Measurements from ENCODE around the gene SBF2. TPM values are rescaled to one million over a fixed set of nuclear protein-coding genes. Genes with fewer than 3 reads are reported as not detected.

The SBF2 gene
- total and polyA plus RNA-seq, 2 donors (not counting 1 experiment from before 2014, with no cell fraction given): 5.6 to 17.7 TPM

DNA sequence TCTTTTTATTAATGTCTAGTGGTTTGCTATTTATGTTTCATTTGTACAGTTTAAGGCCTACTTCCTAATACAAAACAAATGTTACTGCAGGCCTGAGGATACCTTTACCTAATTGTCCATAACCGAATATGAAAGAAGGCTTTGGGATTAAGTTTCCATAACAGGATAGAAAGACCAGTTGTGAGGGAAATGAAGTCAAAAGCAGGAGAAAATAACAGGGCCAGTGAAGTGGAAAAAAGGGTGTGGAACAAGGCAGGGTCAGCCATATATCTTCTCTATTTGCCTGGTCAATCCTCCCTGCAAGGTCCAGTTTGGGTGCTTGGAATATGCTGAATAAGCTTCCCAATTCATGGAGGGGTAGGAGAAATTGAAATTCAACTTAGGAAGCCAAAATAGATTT lies 418.6 kb downstream of the SBF2 start:
- TF ChIP-seq, protein P1, sequence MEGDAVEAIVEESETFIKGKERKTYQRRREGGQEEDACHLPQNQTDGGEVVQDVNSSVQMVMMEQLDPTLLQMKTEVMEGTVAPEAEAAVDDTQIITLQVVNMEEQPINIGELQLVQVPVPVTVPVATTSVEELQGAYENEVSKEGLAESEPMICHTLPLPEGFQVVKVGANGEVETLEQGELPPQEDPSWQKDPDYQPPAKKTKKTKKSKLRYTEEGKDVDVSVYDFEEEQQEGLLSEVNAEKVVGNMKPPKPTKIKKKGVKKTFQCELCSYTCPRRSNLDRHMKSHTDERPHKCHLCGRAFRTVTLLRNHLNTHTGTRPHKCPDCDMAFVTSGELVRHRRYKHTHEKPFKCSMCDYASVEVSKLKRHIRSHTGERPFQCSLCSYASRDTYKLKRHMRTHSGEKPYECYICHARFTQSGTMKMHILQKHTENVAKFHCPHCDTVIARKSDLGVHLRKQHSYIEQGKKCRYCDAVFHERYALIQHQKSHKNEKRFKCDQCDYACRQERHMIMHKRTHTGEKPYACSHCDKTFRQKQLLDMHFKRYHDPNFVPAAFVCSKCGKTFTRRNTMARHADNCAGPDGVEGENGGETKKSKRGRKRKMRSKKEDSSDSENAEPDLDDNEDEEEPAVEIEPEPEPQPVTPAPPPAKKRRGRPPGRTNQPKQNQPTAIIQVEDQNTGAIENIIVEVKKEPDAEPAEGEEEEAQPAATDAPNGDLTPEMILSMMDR (IDR thresholded peaks at IDR 0.05): no peak
- TF ChIP-seq EZH2 (IDR thresholded peaks at IDR 0.05; ENCODE audit: borderline replicate concordance, insufficient read depth, low read depth, low read length, poor library complexity, severe bottlenecking): no peak
- no peak for ATAC-seq (ENCODE audit: low read depth)
- H3K4me1 Mint-ChIP-seq: peaks cover 3% of the 10 kb centered on the region
- H4K20me1 ChIP-seq (ENCODE audit: control insufficient read depth, insufficient read depth, low read length, poor library complexity, severe bottlenecking): no peaks in the 10 kb centered on the region
- intact Hi-C loops (cut with micrococcal nuclease): no loop called here
- H3K4me1 ChIP-seq (ENCODE audit: control insufficient read depth in 2 of 2, insufficient read depth in 2 of 2, low read length in 2 of 2): no peaks in the 10 kb centered on the region
- ChIA-PET CTCF (interaction anchor here (0.7 to 3.0 kb wide), 2 partner anchors 13 to 14 kb away, joined by 3 to 13 read pairs; no protein-coding TSS in a partner anchor), POLR2A (no interaction called here)
- H3K4me2 ChIP-seq (replicated peaks; ENCODE audit: low read depth, low read length, poor library complexity, severe bottlenecking): no peak overlapping the region
- no peaks in the 10 kb centered on the region for H3K36me3 ChIP-seq (replicated peaks in 1 of 2; ENCODE audit: control extremely low read depth in 1 of 2, control insufficient read depth in 1 of 2, extremely low read depth in 1 of 2, insufficient read depth in 2 of 2, low read length in 1 of 2)
- no peak overlapping the region for H3K27ac ChIP-seq (ENCODE audit: low read length in 2 of 2)
- H3K4me3 ChIP-seq (ENCODE audit: control extremely low read depth in 1 of 5, extremely low read depth in 1 of 5, insufficient read depth in 1 of 5, low read depth in 2 of 5, low read length in 4 of 5): no peak overlapping the region
- H2AFZ ChIP-seq (ENCODE audit: insufficient read depth, low read depth, low read length, poor library complexity, severe bottlenecking): no peak overlapping the region
- H3K9me3 ChIP-seq (ENCODE audit: control extremely low read depth in 1 of 3, control insufficient read depth in 2 of 3, insufficient read depth in 1 of 3, low read length in 2 of 3): peaks cover 3 to 10% (median 6%) of the 10 kb centered on the region in 3 donors
- no peaks in the 10 kb centered on the region for H3K79me2 ChIP-seq (ENCODE audit: control insufficient read depth, insufficient read depth, low read length)
- no peak overlapping the region for H3K4me3 Mint-ChIP-seq
- no peaks in the 10 kb centered on the region for H3K27me3 Mint-ChIP-seq
- no peak for DNase-seq
- WGBS (ENCODE audit: insufficient coverage): no CpG with 5 or more reads among the region's 1 CpG
- peaks cover 4% of the 10 kb centered on the region for H3K9me3 Mint-ChIP-seq (ENCODE audit: insufficient read depth)
- no peaks in the 10 kb centered on the region for H3K27me3 ChIP-seq (replicated peaks in 1 of 4; ENCODE audit: control extremely low read depth in 1 of 4, control insufficient read depth in 3 of 4, insufficient read depth in 4 of 4, low read length in 3 of 4)
- H3K9ac ChIP-seq (ENCODE audit: low read length): no peak overlapping the region
- no peak overlapping the region for H3K27ac Mint-ChIP-seq

DNA sequence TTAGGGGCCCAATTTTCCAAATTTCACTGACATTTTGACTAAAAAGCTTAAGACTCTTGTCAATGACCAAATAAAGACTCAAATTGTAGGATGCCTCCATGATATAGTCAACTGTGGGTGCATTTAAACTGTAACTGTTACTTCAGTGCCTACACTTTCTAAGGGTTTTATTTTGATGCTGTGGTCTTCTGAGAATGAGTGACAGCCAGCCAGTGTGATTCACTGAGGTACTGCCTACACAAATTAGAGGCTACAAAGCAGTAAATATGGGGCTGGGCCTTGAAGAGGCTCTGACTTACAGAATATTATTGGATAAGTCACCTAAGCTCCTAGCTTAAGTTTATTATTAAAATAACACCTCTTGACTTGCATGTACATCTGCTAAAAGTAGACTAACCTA lies 419.6 kb downstream of the SBF2 start:
- Histone ChIP-seq H3K79me2 (ENCODE audit: control insufficient read depth, insufficient read depth, low read length) (no peaks in the 10 kb centered on the region), H3K4me3 (ENCODE audit: control extremely low read depth in 1 of 5, extremely low read depth in 1 of 5, insufficient read depth in 1 of 5, low read depth in 2 of 5, low read length in 4 of 5) (no peak overlapping the region), H4K20me1 (ENCODE audit: control insufficient read depth, insufficient read depth, low read length, poor library complexity, severe bottlenecking) (no peaks in the 10 kb centered on the region), H3K36me3 (replicated peaks in 1 of 2; ENCODE audit: control extremely low read depth in 1 of 2, control insufficient read depth in 1 of 2, extremely low read depth in 1 of 2, insufficient read depth in 2 of 2, low read length in 1 of 2) (no peaks in the 10 kb centered on the region), H3K27ac (ENCODE audit: low read length in 2 of 2) (no peak overlapping the region), H2AFZ (ENCODE audit: insufficient read depth, low read depth, low read length, poor library complexity, severe bottlenecking) (no peak overlapping the region), H3K4me1 (ENCODE audit: control insufficient read depth in 2 of 2, insufficient read depth in 2 of 2, low read length in 2 of 2) (no peaks in the 10 kb centered on the region), H3K9ac (ENCODE audit: low read length) (no peak overlapping the region), H3K9me3 (ENCODE audit: control extremely low read depth in 1 of 3, control insufficient read depth in 2 of 3, insufficient read depth in 1 of 3, low read length in 2 of 3) (peaks cover 3 to 10% (median 6%) of the 10 kb centered on the region in 3 donors), H3K27me3 (replicated peaks in 1 of 4; ENCODE audit: control extremely low read depth in 1 of 4, control insufficient read depth in 3 of 4, insufficient read depth in 4 of 4, low read length in 3 of 4) (no peaks in the 10 kb centered on the region), H3K4me2 (replicated peaks; ENCODE audit: low read depth, low read length, poor library complexity, severe bottlenecking) (no peak overlapping the region)
- H3K4me3 Mint-ChIP-seq: no peak overlapping the region
- intact Hi-C loops (cut with micrococcal nuclease): no loop called here
- DNase-seq (no peak), ATAC-seq (ENCODE audit: low read depth) (no peak)
- TF ChIP-seq, protein P1 (IDR thresholded peaks at IDR 0.05): no peak
- TF ChIP-seq EZH2 (IDR thresholded peaks at IDR 0.05; ENCODE audit: borderline replicate concordance, insufficient read depth, low read depth, low read length, poor library complexity, severe bottlenecking): no peak
- H3K9me3 Mint-ChIP-seq (ENCODE audit: insufficient read depth): peaks cover 4% of the 10 kb centered on the region
- POLR2A ChIA-PET: no interaction called here
- H3K27ac Mint-ChIP-seq: no peak overlapping the region
- H3K27me3 Mint-ChIP-seq: no peaks in the 10 kb centered on the region
- CTCF ChIA-PET: interaction anchor here (3.0 kb wide), 1 partner anchor 12 kb away, joined by 13 read pairs; no protein-coding TSS in a partner anchor
- peaks cover 3% of the 10 kb centered on the region for H3K4me1 Mint-ChIP-seq

All from B cell (primary cell).